Ishikawa (cell line): ENCODE measurements around the gene GDPD5.

Experiments
- CEBPB ChIP-seq: IDR thresholded peaks from 2 replicates; pipeline ENCODE4 v1.6.1; 2012
- TAF1 ChIP-seq: IDR thresholded peaks from 2 replicates; pipeline ENCODE4 v1.6.1; 2012; ENCODE audit warnings: low read depth, mild to moderate bottlenecking
- TEAD4 ChIP-seq: IDR thresholded peaks from 2 replicates; pipeline ENCODE4 v1.6.1; 2012

- TF ChIP-seq TAF1 (no peak), TEAD4 (peak; percentile 96), CEBPB (no peak)
Observed at GRCh38 chr11:75465701-75466531, 59.8 kb downstream of the GDPD5 start.
